Sigmoid colon (tissue), 7 donors: ENCODE data around the gene L2HGDH. TPM values are rescaled to one million over a fixed set of nuclear protein-coding genes. Genes with fewer than 3 reads are reported as not detected.
"Not testable (repeated sequence)": the region's sequence is repeated elsewhere in the genome, so short reads cannot be mapped to it uniquely, and the experiment has no call there.

Experiments used
- DNase-seq: peaks from one replicate; pipeline ENCODE4 v3.0.0-alpha.2; 2019
- H3K27ac ChIP-seq, 4 donors: fragments of 200-600 bp; sonication (generic); one replicate each; pipeline ENCODE4 v1.5.1; 2016 to 2019; ENCODE audit warnings: mild to moderate bottlenecking in 1 of 4
- H3K27me3 ChIP-seq, 3 donors: fragments of 200-600 bp; sonication (generic); one replicate each; pipeline ENCODE4 v1.5.1; 2019; ENCODE audit warnings: mild to moderate bottlenecking in 1 of 3
- H3K36me3 ChIP-seq, 4 donors: fragments of 200-600 bp; sonication (generic); one replicate each; pipeline ENCODE4 v1.5.1; 2016 to 2019
- H3K4me1 ChIP-seq, 4 donors: fragments of 200-600 bp; sonication (generic); one replicate each; pipeline ENCODE4 v1.5.1; 2017 to 2019
- H3K4me3 ChIP-seq, 4 donors: fragments of 200-600 bp; sonication (generic); one replicate each; pipeline ENCODE4 v1.5.1; 2017 to 2019; ENCODE audit warnings: mild to moderate bottlenecking in 2 of 4, moderate library complexity in 1 of 4
- H3K9me3 ChIP-seq, 4 donors: fragments of 200-600 bp in 3 of 4; sonication (generic) in 3 of 4; one replicate each; pipeline versions ENCODE4 v1.5.1 to v1.6.1; 2013 to 2019
- EP300 ChIP-seq, 4 donors: sonication (generic); formaldehyde crosslinking; IDR thresholded peaks; one replicate each; pipeline ENCODE4 v1.6.1; 2017; ENCODE audit warnings: antibody characterized with exemption in 4 of 4
- POLR2A ChIP-seq, 2 donors: fragments of 450-650 bp; IDR thresholded peaks; one replicate each; pipeline ENCODE4 v1.6.1; 2016; ENCODE audit warnings: antibody characterized with exemption in 2 of 2, mild to moderate bottlenecking in 2 of 2, moderate library complexity in 2 of 2
- POLR2AphosphoS5 ChIP-seq, 4 donors: sonication (generic); formaldehyde crosslinking; IDR thresholded peaks; one replicate each; pipeline ENCODE4 v1.6.1; 2017; ENCODE audit warnings: antibody characterized with exemption in 4 of 4
- WGBS, 2 donors: extraction: QIAGEN DNeasy Blood & Tissue Kit; methylation state at CpG; one replicate each; pipeline ENCODE4 v1.1.7; 2013; 5-methylcytosine and 5-hydroxymethylcytosine counted together
- intact Hi-C: fragments of 100-400 bp; cut with DNase I; formaldehyde crosslinking; loops from one replicate; pipeline ENCODE4 v1.15.1; 2023
- polyA plus RNA-seq, 3 donors: library from polyadenylated mRNA; stranded (reverse); fragments of 200-250 nt; gene quantifications; one replicate each; pipeline ENCODE4 v1.2.3, GENCODE V29; 2013
- total RNA-seq, 4 donors: library from RNA; depleted of rRNA; stranded (reverse); fragments of >200 nt; gene quantifications; one replicate each; pipeline ENCODE4 v1.1.0, GENCODE V29; 2016
- TF ChIP-seq, protein P1 (sequence below), 4 experiments: fragments of 450-650 bp in 3 of 4; fragments of 200-600 bp in 1 of 4; IDR thresholded peaks; one replicate each; pipeline ENCODE4 v1.5.1; 2016 to 2019; ENCODE audit warnings: antibody characterized with exemption in 4 of 4, mild to moderate bottlenecking in 3 of 4, moderate library complexity in 2 of 4
- donor health status: healthy with polysubstance abuse.
- donor health status: Bipolar disorder and iron deficiency.
- donor health status: healthy.

Gene L2HGDH
- total and polyA plus RNA-seq, 7 donors = 2.7 to 6.7 (median 3.9) TPM

DNA sequence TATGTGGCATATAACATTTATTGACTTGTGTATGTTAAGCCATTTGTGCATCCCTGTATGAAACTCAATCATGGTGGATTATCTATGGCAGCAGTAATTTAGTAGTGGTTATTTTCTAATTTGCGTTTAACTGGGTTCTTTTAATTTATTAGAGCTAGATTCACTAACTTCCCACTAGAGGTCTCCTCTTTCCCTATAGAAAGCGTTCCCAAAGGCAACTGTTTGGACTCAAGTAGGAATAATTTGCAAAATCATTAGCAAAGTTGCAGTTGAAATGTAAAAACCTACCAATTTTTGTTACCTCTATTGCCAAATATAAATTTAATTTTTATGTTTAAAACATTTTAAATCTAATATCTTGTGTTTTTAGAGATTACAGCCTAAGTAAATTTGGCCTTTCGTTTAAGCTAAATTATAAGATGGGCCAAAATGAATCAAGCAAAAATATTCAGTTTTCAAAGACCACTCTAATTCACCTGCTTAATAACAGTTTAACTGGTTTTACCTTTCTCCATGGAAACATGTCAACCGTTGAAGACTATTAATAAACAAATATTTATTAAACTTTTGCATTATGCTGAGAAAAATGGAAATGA, 6.1 kb upstream of the L2HGDH start:
- WGBS, 2 donors = 47 to 66% methylated on average over 4 of the region's 4 CpGs
- Histone ChIP-seq H3K4me3 (no peak overlapping the region), H3K4me1 (peaks cover 0 to 43% (median 22%) of the 10 kb centered on the region in 4 donors), H3K27me3 (no peaks in the 10 kb centered on the region), H3K9me3 (no peaks in the 10 kb centered on the region), H3K27ac (no peak overlapping the region), H3K36me3 (peaks cover 0 to 5% (median 0%) of the 10 kb centered on the region in 4 donors)
- no peak for DNase-seq
- TF ChIP-seq, protein P1, sequence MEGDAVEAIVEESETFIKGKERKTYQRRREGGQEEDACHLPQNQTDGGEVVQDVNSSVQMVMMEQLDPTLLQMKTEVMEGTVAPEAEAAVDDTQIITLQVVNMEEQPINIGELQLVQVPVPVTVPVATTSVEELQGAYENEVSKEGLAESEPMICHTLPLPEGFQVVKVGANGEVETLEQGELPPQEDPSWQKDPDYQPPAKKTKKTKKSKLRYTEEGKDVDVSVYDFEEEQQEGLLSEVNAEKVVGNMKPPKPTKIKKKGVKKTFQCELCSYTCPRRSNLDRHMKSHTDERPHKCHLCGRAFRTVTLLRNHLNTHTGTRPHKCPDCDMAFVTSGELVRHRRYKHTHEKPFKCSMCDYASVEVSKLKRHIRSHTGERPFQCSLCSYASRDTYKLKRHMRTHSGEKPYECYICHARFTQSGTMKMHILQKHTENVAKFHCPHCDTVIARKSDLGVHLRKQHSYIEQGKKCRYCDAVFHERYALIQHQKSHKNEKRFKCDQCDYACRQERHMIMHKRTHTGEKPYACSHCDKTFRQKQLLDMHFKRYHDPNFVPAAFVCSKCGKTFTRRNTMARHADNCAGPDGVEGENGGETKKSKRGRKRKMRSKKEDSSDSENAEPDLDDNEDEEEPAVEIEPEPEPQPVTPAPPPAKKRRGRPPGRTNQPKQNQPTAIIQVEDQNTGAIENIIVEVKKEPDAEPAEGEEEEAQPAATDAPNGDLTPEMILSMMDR (IDR thresholded peaks at IDR 0.05) = peak; percentile 44 to 75 (median 66)
- no peak for TF ChIP-seq EP300 (IDR thresholded peaks at IDR 0.05)
- intact Hi-C loops = loop anchor here (10.0 kb wide), 2 partner anchors 453 to 457 kb away; no protein-coding TSS in a partner anchor

DNA sequence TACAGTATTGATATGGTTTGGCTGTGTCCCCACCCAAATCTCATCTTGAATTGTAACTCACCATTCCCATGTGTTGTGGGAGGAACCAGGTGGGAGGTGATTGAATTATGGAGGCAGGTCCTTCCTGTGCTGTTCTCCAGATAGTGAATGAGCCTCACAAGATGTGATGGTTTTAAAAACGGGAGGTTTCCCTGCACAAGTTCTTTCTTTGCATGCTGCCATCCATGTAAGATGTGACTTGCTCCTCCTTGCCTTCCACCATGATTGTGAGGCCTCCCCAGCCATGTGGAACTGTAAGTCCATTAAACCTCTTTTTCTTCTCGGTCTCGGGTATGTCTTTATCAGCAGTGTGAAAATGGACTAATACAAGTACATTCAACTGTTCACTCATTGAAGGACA, 2.1 kb upstream of the L2HGDH start:
- H3K4me3 ChIP-seq, H3K36me3 ChIP-seq, DNase-seq, H3K27me3 ChIP-seq, H3K9me3 ChIP-seq, H3K27ac ChIP-seq: not testable (repeated sequence)
- intact Hi-C loops = loop anchor here (5.0 to 10.0 kb wide), 4 partner anchors 82 to 461 kb away; partner anchors contain the start of genes SAV1 and SOS2
- peaks cover 0 to 34% (median 19%) of the 10 kb centered on the region in 4 donors for H3K4me1 ChIP-seq
- 96 to 97% methylated on average over 3 of the region's 3 CpGs for WGBS, 2 donors

DNA sequence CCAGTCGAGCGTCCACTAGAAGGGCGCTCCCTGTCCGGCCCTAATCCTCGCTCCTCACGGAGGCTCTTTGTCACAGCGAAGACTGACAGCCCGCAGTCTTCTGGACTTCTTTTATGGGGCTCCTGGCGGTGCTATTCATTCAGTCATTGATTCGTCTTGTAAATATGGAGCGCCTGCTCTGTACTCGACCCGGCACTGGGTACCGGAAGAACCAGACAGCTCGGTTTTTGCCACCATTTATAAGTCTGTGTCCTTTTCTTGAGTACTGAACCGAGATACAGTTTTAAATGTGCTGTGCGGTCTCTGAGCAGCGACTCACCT, 665 bp upstream of the L2HGDH start:
- Histone ChIP-seq H3K9me3 (no peaks in the 10 kb centered on the region), H3K4me3 (peak overlapping the region; percentile 68 to 93 (median 84)), H3K27ac (peak overlapping the region; percentile 88 to 93 (median 92)), H3K4me1 (peaks cover 0 to 22% (median 18%) of the 10 kb centered on the region in 4 donors), H3K27me3 (no peaks in the 10 kb centered on the region), H3K36me3 (no peaks in the 10 kb centered on the region)
- intact Hi-C loops = loop anchor here (2.0 to 10.0 kb wide), 5 partner anchors 80 to 462 kb away; partner anchors contain the start of genes ARF6, SAV1 and SOS2
- TF ChIP-seq, protein P1 (IDR thresholded peaks at IDR 0.05) = no peak
- TF ChIP-seq EP300 (IDR thresholded peaks at IDR 0.05) (no peak), POLR2A (IDR thresholded peaks at IDR 0.05) (no peak), POLR2AphosphoS5 (IDR thresholded peaks at IDR 0.05) (no peak)
- no peak for DNase-seq
- WGBS, 2 donors = 1 to 3% methylated on average over 18 of the region's 18 CpGs

DNA sequence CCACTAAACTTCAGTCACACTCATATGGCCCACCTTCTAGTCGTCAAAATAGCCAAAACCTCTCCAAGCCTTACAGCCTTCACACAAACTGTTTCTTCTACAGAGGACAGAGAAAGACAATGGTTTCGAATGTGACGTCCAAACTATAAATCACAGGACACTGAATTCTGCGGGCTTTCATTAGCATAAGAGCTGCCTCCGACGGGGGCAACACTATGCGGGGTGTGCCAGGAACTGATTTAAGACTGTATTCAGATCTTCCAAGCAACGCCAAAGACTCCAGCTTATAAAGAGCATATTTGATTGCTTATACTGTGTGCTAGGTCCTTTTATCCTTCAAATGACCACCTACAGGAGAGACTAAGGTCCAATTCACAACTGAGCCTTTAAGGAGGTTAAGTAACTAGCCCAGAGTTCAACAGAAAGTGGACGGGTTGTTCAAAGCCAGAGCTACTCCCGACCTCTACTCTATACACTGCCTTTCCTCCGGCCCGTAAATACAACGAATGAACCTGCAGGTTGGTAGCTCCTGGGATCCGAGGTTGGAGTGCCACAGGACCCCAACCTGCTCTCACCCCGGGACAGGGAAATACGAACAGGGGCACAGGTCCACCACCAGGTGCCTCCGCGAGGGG, 575 bp downstream of the L2HGDH start:
- Histone ChIP-seq H3K27me3 (no peaks in the 10 kb centered on the region), H3K36me3 (no peaks in the 10 kb centered on the region), H3K27ac (peak overlapping the region; percentile 88 to 93 (median 92)), H3K9me3 (no peaks in the 10 kb centered on the region), H3K4me1 (peaks cover 0 to 21% (median 15%) of the 10 kb centered on the region in 4 donors), H3K4me3 (peak overlapping the region; percentile 68 to 93 (median 84))
- intact Hi-C loops = loop anchor here (5.0 to 10.0 kb wide), 4 partner anchors 79 to 463 kb away; partner anchors contain the start of genes SAV1 and SOS2
- TF ChIP-seq, protein P1 (IDR thresholded peaks at IDR 0.05) = peak in 3 of 4 experiments; percentile 48 to 58 (median 52)
- no peak for TF ChIP-seq EP300 (IDR thresholded peaks at IDR 0.05)
- WGBS, 2 donors = 2 to 3% methylated on average over 18 of the region's 18 CpGs
- DNase-seq = no peak

DNA sequence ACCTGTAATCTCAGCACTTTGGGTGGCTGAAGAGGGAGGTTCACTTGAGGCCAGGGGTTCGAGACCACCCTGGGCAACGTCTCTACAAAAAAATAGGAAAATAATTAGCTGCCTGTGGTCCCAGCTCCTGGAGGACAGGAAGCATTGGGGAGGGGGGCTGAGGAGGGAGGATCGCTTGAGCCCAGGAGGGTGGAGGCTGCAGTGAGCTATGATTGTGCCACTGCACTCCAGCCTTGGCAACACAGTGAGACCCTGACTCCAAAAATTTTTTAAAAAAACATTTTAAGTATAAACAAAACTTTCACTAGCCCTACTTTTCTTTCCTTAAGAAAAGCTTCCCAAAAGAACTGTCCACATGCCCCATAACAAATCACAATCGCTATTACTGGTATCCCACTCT, 1.6 kb downstream of the L2HGDH start:
- H3K27me3 ChIP-seq = no peaks in the 10 kb centered on the region
- H3K9me3 ChIP-seq = no peaks in the 10 kb centered on the region
- intact Hi-C loops = loop anchor here (5.0 to 10.0 kb wide), 4 partner anchors 78 to 464 kb away; partner anchors contain the start of genes SAV1 and SOS2
- no peak for DNase-seq
- no peak for TF ChIP-seq EP300 (IDR thresholded peaks at IDR 0.05)
- TF ChIP-seq POLR2A (IDR thresholded peaks at IDR 0.05) = no peak
- TF ChIP-seq POLR2AphosphoS5 (IDR thresholded peaks at IDR 0.05) = no peak
- TF ChIP-seq, protein P1 (IDR thresholded peaks at IDR 0.05) = no peak
- no peaks in the 10 kb centered on the region for H3K36me3 ChIP-seq
- peaks cover 0 to 21% (median 15%) of the 10 kb centered on the region in 4 donors for H3K4me1 ChIP-seq
- H3K27ac ChIP-seq = no peak overlapping the region
- WGBS, 2 donors = 96% methylated on average over 4 of the region's 4 CpGs
- no peak overlapping the region for H3K4me3 ChIP-seq
